Upper lobe of right lung (tissue), 1 donor: Measurements from ENCODE around the gene IKZF1. TPM values are rescaled to one million over a fixed set of nuclear protein-coding genes. Genes with fewer than 3 reads are reported as not detected.
A peak's percentile ranks its signal among the peaks of the same experiment; 100 is the strongest.

Experiments
- ATAC-seq: fragments of 200-7000 bp; cut with Tn5 transposase; one replicate; pipeline ENCODE4 v1.9.1; 2020; ENCODE audit warnings: mild to moderate bottlenecking, moderate library complexity
- DNase-seq: peaks from one replicate; pipeline ENCODE4 v3.0.0-alpha.2; 2020
- H3K27ac ChIP-seq: fragments of 200-600 bp; one replicate; pipeline ENCODE4 v1.8.0; 2022
- H3K27me3 ChIP-seq: fragments of 200-600 bp; one replicate; pipeline ENCODE4 v1.8.0; 2022; ENCODE audit warnings: mild to moderate bottlenecking
- H3K36me3 ChIP-seq: fragments of 200-600 bp; one replicate; pipeline ENCODE4 v1.8.0; 2022
- H3K4me1 ChIP-seq: fragments of 200-600 bp; one replicate; pipeline ENCODE4 v1.8.0; 2022
- H3K4me3 ChIP-seq: fragments of 200-600 bp; one replicate; pipeline ENCODE4 v1.8.0; 2022; ENCODE audit warnings: mild to moderate bottlenecking
- H3K9me3 ChIP-seq: fragments of 200-600 bp; one replicate; pipeline ENCODE4 v1.8.0; 2022
- CTCF ChIP-seq: fragments of 200-600 bp; IDR thresholded peaks from one replicate; pipeline ENCODE4 v1.8.0; 2022; ENCODE audit warnings: antibody characterized with exemption
- intact Hi-C: fragments of 100-400 bp; cut with DNase I; formaldehyde crosslinking; loops from one replicate; pipeline ENCODE4 v1.11.0; 2022
- total RNA-seq: library from RNA; stranded (reverse); fragmentation: NEBNext Ultra II Directional; extraction: Animal tissue kit (Norgen Biotek cat#: 25700); gene quantifications from one replicate; pipeline ENCODE4 v1.2.1, GENCODE V29; 2021
- donor health status: DM: no; HTN: yes; CAD: no; lungs with severe emphysema.

Gene IKZF1
- total RNA-seq, 1 donor from 2014 or later = 41.4 TPM

GRCh38 chr7:50366311-50366710, 61.8 kb downstream of the IKZF1 start:
- TF ChIP-seq CTCF = no peak
- no peak overlapping the region for H3K27ac ChIP-seq
- intact Hi-C loops = no loop called here
- no peaks in the 10 kb centered on the region for H3K9me3 ChIP-seq
- DNase-seq (no peak), ATAC-seq (no peak)
- no peak overlapping the region for H3K4me3 ChIP-seq
- no peaks in the 10 kb centered on the region for H3K36me3 ChIP-seq
- no peaks in the 10 kb centered on the region for H3K27me3 ChIP-seq
- peaks cover 3% of the 10 kb centered on the region for H3K4me1 ChIP-seq

GRCh38 chr7:50367100-50367499, 62.6 kb downstream of the IKZF1 start:
- Histone ChIP-seq H3K27me3 (no peaks in the 10 kb centered on the region), H3K9me3 (no peaks in the 10 kb centered on the region), H3K36me3 (no peaks in the 10 kb centered on the region), H3K4me3 (no peak overlapping the region), H3K27ac (no peak overlapping the region), H3K4me1 (peaks cover 3% of the 10 kb centered on the region)
- DNase-seq = no peak
- no peak for TF ChIP-seq CTCF
- no peak for ATAC-seq
- intact Hi-C loops = no loop called here

- Histone ChIP-seq H3K27ac (no peak overlapping the region), H3K27me3 (no peaks in the 10 kb centered on the region), H3K4me3 (no peak overlapping the region), H3K9me3 (no peaks in the 10 kb centered on the region), H3K4me1 (peaks cover 3% of the 10 kb centered on the region), H3K36me3 (no peaks in the 10 kb centered on the region)
- no peak for ATAC-seq
- DNase-seq = no peak
- intact Hi-C loops = no loop called here
- no peak for TF ChIP-seq CTCF
These were observed 63.1 kb downstream of the IKZF1 start for GRCh38 chr7:50367570-50367969.

GRCh38 chr7:50368366-50368765, 63.9 kb downstream of the IKZF1 start:
- Histone ChIP-seq H3K36me3 (no peaks in the 10 kb centered on the region), H3K27ac (no peak overlapping the region), H3K27me3 (no peaks in the 10 kb centered on the region), H3K4me3 (no peak overlapping the region), H3K9me3 (no peaks in the 10 kb centered on the region), H3K4me1 (no peaks in the 10 kb centered on the region)
- intact Hi-C loops = no loop called here
- ATAC-seq (no peak), DNase-seq (no peak)
- no peak for TF ChIP-seq CTCF

- H3K4me3 ChIP-seq = no peak overlapping the region
- DNase-seq (no peak), ATAC-seq (peak; percentile 73)
These were observed 64.9 kb downstream of the IKZF1 start for GRCh38 chr7:50369143-50370026.

More at GRCh38 chr7:50369143-50370026, 64.9 kb downstream of the IKZF1 start:
- intact Hi-C loops = no loop called here
- H3K9me3 ChIP-seq = no peaks in the 10 kb centered on the region
- no peak overlapping the region for H3K27ac ChIP-seq
- no peaks in the 10 kb centered on the region for H3K4me1 ChIP-seq
- no peaks in the 10 kb centered on the region for H3K27me3 ChIP-seq
- no peaks in the 10 kb centered on the region for H3K36me3 ChIP-seq
- TF ChIP-seq CTCF = peak; percentile 59
